RCC 7860 (cell line): ENCODE measurements around the gene GNL3L.
"Not testable (repeated sequence)": the region's sequence is repeated elsewhere in the genome, so short reads cannot be mapped to it uniquely, and the experiment has no call there.

Experiments
- DNase-seq: peaks from one replicate; pipeline ENCODE4 v3.0.0-alpha.2; 2015; ENCODE audit warnings: low spot score
- FAIRE-seq: peaks from 2 replicates; lab custom pipeline; 2012; peaks lifted over from hg19 to GRCh38; lab: Jason Lieb, UNC

Gene GNL3L

GRCh38 chrX:54551801-54552200, 21.8 kb downstream of the GNL3L start:
- DNase-seq: no peak
- FAIRE-seq: no peak

DNA sequence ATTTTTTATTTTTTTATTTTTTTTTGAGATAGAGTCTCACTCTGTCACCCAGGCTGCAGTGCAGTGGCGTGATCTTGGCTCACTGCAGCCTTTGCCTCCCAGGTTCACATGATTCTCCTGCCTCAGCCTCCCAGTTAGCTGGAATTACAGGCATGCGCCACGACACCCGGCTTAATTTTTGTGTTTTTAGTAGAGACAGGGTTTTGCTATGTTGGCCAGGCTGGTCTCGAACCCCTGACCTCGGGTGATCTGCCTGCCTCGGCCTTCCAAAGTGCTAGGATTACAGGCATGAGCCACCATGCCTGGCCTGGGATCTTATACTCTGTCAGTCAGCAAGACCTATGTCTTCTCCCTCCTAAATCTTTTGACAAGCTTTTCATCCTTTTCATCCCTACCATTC, 25.0 kb downstream of the GNL3L start:
- not testable (repeated sequence) for DNase-seq, FAIRE-seq

GRCh38 chrX:54560411-54560810, 30.4 kb downstream of the GNL3L start:
- DNase-seq (no peak), FAIRE-seq (no peak)

- DNase-seq: no peak
- FAIRE-seq: no peak
Observed at GRCh38 chrX:54561622-54562021, 31.6 kb downstream of the GNL3L start.

- no peak for DNase-seq
- no peak for FAIRE-seq
Observed at GRCh38 chrX:54564936-54565335, 34.9 kb downstream of the GNL3L start.

GRCh38 chrX:54570332-54570731, 40.3 kb downstream of the GNL3L start:
- FAIRE-seq (peak; percentile 18), DNase-seq (no peak)

- not testable (repeated sequence) for DNase-seq, FAIRE-seq
Observed at GRCh38 chrX:54572641-54573040, 42.6 kb downstream of the GNL3L start.

GRCh38 chrX:54597728-54598127, 67.7 kb downstream of the GNL3L start:
- DNase-seq (no peak), FAIRE-seq (no peak)

- FAIRE-seq: no peak
- no peak for DNase-seq
Observed at GRCh38 chrX:54602563-54602962, 72.5 kb downstream of the GNL3L start.
